ENCODE results near the gene EPS15.
"Not testable (repeated sequence)": the region's sequence is repeated elsewhere in the genome, so short reads cannot be mapped to it uniquely, and the experiment has no call there.

The EPS15 gene

DNA sequence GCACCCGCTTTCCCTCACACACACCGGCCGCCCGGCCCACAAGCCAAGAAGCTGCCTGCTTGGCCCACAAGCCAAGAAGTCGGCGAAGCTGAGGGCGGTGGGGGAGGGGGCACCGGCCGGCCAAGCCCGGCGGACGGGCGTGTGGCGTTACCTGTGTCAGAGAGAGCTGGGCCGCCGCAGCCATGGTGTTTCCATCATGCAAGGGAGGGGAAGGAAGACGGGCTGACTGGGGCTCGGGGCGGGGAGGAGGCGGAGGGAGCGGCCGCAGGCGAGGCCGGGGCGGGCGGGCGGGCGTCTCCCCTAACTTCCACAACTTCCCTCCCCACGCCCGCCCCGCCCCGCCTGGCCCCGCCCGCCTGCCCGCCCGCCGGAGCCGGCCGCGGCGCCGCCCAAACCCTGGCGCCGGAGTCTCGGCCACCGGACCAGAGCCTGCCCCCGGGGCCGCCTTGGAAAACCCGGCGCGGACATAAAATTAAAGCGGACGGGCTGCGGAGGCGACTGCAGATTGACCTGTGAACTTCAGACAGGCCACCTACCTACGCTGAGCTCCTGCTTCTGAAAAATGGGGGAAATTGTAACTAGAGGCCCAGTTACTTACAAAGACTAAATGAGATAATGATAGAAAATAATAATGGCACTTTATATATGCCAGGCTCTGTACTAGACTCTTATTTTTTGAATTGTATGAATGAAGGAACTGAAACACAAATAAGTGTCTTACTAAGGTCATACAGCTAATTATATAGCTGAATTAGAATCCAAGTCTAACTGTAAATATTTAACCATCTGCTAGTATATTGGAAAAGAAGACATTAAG lies at the start of gene EPS15:
Gene EPS15 (minus strand): TSS at position 219 of the 817 bp plus-strand sequence. CDS start 35 bp downstream, at position 184.
- DNase-seq (ENCODE audit: low read depth in 2 of 2): peak; percentile 82 to 86

DNA sequence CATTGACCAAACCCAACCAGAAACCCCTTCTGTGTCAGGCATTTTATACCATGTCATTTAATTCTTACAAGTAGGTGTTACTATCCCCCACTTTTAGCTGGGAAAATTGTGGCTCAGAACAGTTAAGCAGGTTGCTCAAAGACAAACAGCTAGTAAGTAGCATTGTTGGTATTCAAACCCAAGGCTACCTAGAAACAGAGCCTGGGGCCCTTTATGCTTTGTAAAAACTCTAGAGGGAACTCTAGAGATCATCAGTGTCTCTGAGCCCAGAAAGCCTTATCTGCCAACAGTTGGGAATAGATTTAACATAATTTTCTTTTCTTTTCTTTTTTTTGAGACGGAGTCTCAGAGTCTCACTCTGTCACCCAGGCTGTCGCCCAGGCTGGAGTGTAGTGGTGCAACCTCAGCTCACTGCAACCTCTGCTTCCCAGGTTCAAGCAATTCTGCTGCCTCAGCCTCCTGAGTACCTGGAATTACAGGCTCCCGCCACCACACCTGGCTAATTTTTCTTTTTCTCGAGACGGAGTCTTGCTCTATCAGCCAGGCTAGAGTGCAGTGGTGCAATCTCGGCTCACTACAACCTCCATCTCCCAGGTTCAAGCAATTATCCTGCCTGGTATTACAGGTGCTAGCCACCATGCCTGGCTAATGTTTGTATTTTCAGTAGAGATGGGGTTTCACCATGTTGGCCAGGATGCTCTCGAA lies 49.3 kb upstream of the EPS15 start:
- no peak for DNase-seq (ENCODE audit: low read depth in 2 of 2)

DNA sequence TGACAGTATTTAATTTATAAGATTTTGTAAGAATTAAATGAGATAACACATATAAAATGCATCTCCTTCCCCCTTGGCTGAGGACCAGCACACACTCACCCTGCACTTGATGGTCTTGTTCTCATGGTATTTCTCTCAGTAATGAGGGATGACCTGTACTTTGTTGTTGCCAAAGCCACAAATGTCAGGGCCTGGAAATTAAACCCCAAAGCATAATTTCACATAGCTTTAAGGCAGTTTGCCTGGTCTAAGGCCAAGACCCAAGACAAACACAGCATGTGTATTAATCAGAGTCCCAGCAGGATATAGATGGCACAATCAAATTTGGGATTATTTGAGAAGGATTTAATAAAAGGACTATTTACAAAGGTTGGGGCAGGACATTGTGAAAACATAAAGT lies 48.6 kb upstream of the EPS15 start:
- no peak for DNase-seq (ENCODE audit: low read depth in 2 of 2)

- no peak for DNase-seq (ENCODE audit: low read depth in 2 of 2)
These were observed 47.2 kb upstream of the EPS15 start for GRCh38 chr1:51566260-51566659.

DNA sequence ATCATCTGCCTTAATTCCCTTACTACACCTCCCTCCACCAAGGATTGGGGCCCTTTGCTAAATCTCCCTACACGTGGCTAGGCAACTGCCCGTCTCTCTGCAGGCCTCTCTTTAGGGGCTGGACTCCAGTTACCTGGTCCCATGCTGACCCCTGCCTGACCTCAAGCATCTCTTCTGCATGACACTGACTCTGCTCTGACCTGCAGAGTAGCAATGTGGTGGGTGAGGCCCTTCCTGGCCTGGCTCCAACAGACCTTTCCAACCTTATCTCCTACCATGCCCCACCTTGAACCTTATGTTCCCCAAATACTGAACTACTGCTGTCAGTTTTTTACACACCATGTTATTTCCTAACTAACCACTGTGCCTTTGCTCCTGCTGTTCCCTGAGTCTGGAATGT lies 45.9 kb upstream of the EPS15 start:
- no peak for DNase-seq (ENCODE audit: low read depth in 2 of 2)

GRCh38 chr1:51564124-51564523 lies 45.1 kb upstream of the EPS15 start:
- no peak for DNase-seq (ENCODE audit: low read depth in 2 of 2)

DNA sequence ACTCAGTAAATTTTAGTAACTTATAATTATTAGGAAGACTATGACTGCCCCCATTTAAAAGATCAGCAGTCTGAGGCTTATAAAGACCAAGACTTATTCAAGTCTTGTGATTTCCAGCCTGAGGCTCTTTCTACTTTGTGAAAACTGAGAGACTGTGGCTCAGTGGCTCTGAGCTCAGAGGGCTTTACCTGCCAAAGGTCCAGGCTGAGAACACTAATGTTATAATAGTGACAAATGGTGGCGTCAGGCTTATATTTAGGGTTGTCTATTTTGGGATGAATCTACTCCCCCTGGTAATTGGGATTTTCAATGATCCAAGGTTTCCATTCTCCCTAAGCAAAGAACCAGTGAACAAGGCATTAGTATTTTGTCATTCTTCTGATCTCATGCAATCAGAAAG lies 42.6 kb upstream of the EPS15 start:
- DNase-seq (ENCODE audit: low read depth in 2 of 2): no peak

- not testable (repeated sequence) for DNase-seq (ENCODE audit: low read depth in 2 of 2)
These were observed 41.8 kb upstream of the EPS15 start for GRCh38 chr1:51560895-51561294.

- no peak for DNase-seq (ENCODE audit: low read depth in 2 of 2)
These were observed 41.0 kb upstream of the EPS15 start for GRCh38 chr1:51560034-51560433.

- DNase-seq (ENCODE audit: low read depth in 2 of 2): no peak
These were observed 40.4 kb upstream of the EPS15 start for GRCh38 chr1:51559501-51559900.

DNA sequence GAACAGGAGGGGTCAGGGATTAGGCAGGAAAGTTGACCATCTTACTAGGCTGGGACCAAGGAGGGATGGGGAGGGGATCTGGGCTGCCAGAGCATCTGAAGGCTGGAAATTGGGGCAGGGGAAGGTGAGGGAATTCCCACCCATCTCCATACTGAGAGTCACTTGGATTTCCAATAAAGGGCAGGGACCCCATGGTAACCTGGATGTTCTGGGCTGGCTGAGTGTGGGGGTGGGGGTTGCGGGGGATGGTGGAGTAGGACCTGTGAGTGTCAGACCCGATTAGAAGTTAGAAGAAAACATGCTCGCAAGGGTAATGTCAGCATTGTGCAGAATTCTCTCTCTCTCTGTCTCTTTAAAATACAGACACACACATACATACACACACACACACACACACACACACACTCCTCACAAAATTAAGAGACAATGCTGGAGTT lies 40.0 kb upstream of the EPS15 start:
- no peak for DNase-seq (ENCODE audit: low read depth in 2 of 2)

- no peak for DNase-seq (ENCODE audit: low read depth in 2 of 2)
These were observed 39.4 kb upstream of the EPS15 start for GRCh38 chr1:51558375-51558924.

DNA sequence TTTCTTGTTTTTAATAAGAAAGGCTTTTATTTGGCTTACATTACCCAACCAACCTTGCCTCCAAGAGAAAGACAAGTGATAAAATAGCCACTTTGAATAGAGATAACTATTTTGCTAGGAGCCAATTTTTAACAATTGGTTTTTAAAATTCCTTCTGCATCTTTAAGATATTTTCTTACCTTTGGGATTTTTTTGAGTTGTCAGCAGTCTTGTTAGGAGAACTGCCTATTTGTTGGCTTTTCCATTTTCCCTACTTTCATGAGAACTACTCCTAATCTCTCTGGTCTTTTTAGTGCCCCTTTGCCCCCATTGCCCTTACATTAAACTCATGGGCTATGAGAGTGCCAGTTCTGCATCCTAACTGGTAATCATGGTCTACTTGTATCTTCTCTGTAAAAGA lies 38.1 kb upstream of the EPS15 start:
- no peak for DNase-seq (ENCODE audit: low read depth in 2 of 2)

DNA sequence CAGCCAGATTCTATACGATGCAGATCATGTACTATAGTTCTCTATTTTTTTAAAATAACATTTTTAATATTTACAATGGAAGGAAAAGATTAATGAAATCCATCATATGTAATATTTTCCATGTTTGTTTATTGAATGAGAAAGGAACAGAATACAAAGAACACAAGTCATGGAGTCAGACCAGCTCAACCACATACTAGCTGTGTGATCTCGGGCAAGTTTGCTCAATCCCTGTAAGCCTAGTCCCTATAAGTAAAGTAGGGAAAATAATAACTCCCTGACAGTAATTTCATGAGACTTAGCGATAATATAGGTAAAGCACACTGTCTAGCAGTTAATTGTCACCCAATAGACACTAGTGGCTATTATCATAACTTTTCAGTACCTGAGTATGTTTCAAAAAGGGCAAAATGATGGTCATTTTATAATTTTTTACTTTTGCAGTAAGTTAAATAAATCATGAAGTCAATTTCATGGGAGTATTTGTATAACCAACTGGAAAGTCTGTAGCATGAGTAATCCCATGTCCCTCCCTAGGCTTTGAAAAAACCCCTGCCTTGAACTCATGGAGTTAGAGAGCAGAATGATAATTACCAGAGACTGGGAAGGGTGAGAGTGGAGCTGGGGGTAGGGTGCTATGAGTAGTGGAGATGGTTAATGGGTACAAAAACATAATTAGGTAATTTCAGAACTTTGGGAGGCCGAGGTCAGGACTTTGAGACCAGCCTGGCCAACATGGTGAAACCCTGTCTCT lies 37.0 kb upstream of the EPS15 start:
- DNase-seq (ENCODE audit: low read depth in 2 of 2): no peak

DNA sequence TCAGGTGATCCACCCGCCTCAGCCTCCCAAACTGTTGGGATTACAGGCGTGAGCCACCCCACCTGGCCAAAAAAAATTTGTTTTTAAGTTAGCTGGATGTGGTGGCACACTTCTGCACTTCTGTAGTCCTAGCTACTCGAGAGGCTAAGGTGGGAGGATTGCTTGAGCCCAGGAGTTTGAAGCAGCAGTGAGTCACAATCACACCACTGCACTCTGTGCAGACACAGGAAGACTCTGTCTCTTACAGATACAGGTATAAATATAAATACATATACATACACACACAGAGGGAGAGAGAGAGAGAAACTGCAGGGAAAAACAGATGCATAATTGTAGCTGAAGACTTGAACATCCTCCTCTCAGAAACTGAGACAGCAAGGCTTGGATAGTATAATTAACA lies 34.8 kb upstream of the EPS15 start:
- no peak for DNase-seq (ENCODE audit: low read depth in 2 of 2)

- no peak for DNase-seq (ENCODE audit: low read depth in 2 of 2)
These were observed 34.1 kb upstream of the EPS15 start for GRCh38 chr1:51552929-51553807.

DNA sequence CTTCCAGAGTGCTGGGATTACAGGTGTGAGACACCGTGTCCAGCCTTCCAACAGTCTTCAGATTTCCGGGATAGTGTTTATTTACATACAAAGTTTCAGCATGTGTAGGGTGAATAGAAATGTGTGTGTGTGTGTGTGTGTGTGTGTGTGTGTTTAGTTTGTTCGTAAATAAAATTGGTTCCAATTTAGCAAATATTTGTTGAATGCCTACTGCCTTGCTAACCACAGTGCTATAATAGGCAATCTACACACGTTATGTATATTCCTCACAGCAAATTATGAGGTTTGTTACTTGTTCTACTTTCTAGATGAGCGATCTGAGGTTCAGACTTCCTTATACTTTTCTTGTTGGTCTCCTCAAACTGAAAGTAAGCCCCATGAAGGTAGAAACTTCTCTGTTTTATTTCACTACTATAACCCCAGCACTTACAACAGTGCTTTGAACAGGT lies 32.8 kb upstream of the EPS15 start:
- DNase-seq (ENCODE audit: low read depth in 2 of 2): no peak

GRCh38 chr1:51551081-51551480 lies 32.0 kb upstream of the EPS15 start:
- DNase-seq (ENCODE audit: low read depth in 2 of 2): no peak

- no peak for DNase-seq (ENCODE audit: low read depth in 2 of 2)
These were observed 30.8 kb upstream of the EPS15 start for GRCh38 chr1:51549901-51550300.

DNA sequence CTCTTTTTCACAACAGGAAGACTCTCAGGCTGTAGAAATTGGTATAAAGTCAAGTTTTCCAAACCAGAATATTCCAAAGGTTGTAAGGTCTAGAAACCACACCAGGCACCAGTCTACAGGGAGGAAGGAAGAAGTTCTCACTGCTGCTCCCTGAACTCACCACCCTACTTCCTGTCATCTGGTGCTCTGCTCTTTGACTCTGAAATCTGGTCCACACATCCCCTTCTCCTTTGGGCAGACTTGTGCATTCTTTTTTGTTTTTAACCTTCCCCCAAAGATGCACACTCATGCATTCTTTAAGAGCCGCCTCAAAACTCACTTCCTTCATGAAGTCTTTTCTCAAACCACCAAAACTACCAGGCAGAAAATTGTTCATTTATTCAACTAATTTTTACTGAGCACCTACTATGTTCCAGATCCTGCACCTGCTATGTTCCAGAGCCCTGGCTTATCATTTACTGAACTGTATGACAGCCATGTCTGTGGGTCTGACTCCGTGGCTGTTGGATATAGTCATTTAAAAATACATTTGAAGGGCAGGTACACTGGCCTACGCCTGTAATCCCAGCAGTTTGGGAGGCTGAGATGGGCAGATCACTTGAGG lies 30.1 kb upstream of the EPS15 start:
- no peak for DNase-seq (ENCODE audit: low read depth in 2 of 2)

DNA sequence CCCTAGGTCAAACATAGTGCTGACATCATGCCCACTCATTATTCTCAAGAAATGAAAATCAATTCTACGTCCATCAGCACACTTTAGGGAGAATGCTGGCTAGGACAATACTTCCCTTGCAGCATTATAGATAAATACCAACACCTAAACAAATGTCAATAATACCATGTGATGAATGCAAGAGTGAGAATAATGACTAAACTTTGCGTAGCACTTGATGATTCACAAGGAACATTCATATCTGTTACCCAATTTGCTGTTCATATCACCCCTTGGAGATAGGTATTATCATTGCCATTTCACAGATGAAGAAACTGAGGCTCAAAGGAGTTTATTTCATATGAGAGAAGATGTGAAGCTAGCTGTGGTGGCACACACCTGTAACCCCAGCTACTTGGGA lies 24.8 kb upstream of the EPS15 start:
- no peak for DNase-seq (ENCODE audit: low read depth in 2 of 2)
